Keratinocyte (primary cell): ENCODE measurements around the gene SPATA9. TPM values are rescaled to one million over a fixed set of nuclear protein-coding genes. Genes with fewer than 3 reads are reported as not detected.

Experiments used
- DNase-seq: peaks from one replicate; pipeline ENCODE4 v3.0.0-alpha.2; 2011; ENCODE audit warnings: low read depth, missing footprints, low spot score
- FAIRE-seq: peaks from 2 replicates; lab custom pipeline; 2011; peaks lifted over from hg19 to GRCh38; lab: Jason Lieb, UNC
- H2AFZ ChIP-seq: 2 replicates; pipeline ENCODE4 v1.6.0; 2012; ENCODE audit warnings: low read length, control low read depth, inconsistent platforms; ENCODE audit not compliant: control insufficient read depth
- H3K27ac ChIP-seq: 2 replicates; pipeline ENCODE4 v1.5.1; 2011; ENCODE audit warnings: low read length; ENCODE audit not compliant: control insufficient read depth, insufficient read depth
- H3K27me3 ChIP-seq: 3 replicates; pipeline ENCODE4 v1.6.0; 2011; ENCODE audit warnings: low read length; ENCODE audit not compliant: control insufficient read depth, insufficient read depth; ENCODE audit errors: extremely low read depth
- H3K36me3 ChIP-seq, 2 experiments: 2 replicates in 1 of 2; 3 replicates in 1 of 2; pipeline ENCODE4 v1.5.1; 2011; ENCODE audit warnings: low read length in 2 of 2, mild to moderate bottlenecking in 1 of 2; ENCODE audit not compliant: control insufficient read depth in 2 of 2, insufficient read depth in 2 of 2; ENCODE audit errors: extremely low read depth in 1 of 2
- H3K4me1 ChIP-seq: 3 replicates; pipeline ENCODE4 v1.5.1; 2011; ENCODE audit warnings: low read length; ENCODE audit not compliant: control insufficient read depth, insufficient read depth; ENCODE audit errors: extremely low read depth
- H3K4me2 ChIP-seq: 3 replicates; pipeline ENCODE4 v1.6.0; 2011; ENCODE audit warnings: low read depth, low read length; ENCODE audit not compliant: control insufficient read depth, insufficient read depth; ENCODE audit errors: extremely low read depth
- H3K4me3 ChIP-seq, 3 experiments: fragments of 200-600 bp in 1 of 3; sonication (generic) in 1 of 3; 2 replicates in 2 of 3; 3 replicates in 1 of 3; pipeline ENCODE4 v1.5.1; 2011 to 2016; ENCODE audit warnings: low read length in 3 of 3, mild to moderate bottlenecking in 3 of 3, control low read depth in 2 of 3, inconsistent platforms in 1 of 3, low read depth in 1 of 3, mixed read lengths in 1 of 3, mixed run types in 1 of 3, moderate library complexity in 1 of 3; ENCODE audit not compliant: control insufficient read depth in 2 of 3, insufficient read depth in 2 of 3; ENCODE audit errors: extremely low read depth in 1 of 3
- H3K79me2 ChIP-seq: 2 replicates; pipeline ENCODE4 v1.6.0; 2012; ENCODE audit warnings: low read length; ENCODE audit not compliant: control insufficient read depth, insufficient read depth
- H3K9ac ChIP-seq: 3 replicates; pipeline ENCODE4 v1.6.0; 2011; ENCODE audit warnings: low read length; ENCODE audit not compliant: control insufficient read depth, insufficient read depth; ENCODE audit errors: extremely low read depth
- H3K9me1 ChIP-seq: 3 replicates; pipeline ENCODE4 v1.6.0; 2011; ENCODE audit warnings: low read length; ENCODE audit not compliant: control insufficient read depth, insufficient read depth; ENCODE audit errors: extremely low read depth
- H3K9me3 ChIP-seq: 2 replicates; pipeline ENCODE4 v1.5.1; 2012; ENCODE audit warnings: low read depth, low read length; ENCODE audit not compliant: control insufficient read depth
- H4K20me1 ChIP-seq: 3 replicates; pipeline ENCODE4 v1.6.0; 2011; ENCODE audit warnings: low read length; ENCODE audit not compliant: control insufficient read depth, insufficient read depth; ENCODE audit errors: extremely low read depth
- EZH2 ChIP-seq: IDR thresholded peaks from one replicate; pipeline ENCODE4 v1.6.1; 2012; ENCODE audit warnings: inconsistent platforms, mild to moderate bottlenecking, low read length, moderate library complexity
- dilution Hi-C: fragments of 300-500 bp; cut with MboI; formaldehyde crosslinking; loops from one replicate; pipeline ENCODE4 v1.7.0; 2020; ENCODE audit warnings: low sequenced_read_pairs; ENCODE audit not compliant: extremely low pct_ligation_motif_present
- polyA plus RNA-seq, 5 experiments: library from polyadenylated mRNA; depleted of rRNA in 3 of 5; stranded (reverse) in 3 of 5; stranded (forward) in 1 of 5; unstranded in 1 of 5; fragments of >200 nt; gene quantifications; 1 replicate in 1 of 5; 2 replicates in 3 of 5; 3 replicates in 1 of 5; pipeline versions ENCODE4 v1.2.1 to v1.2.3, GENCODE V29; 2011 to 2012; ENCODE audit warnings: missing spikeins in 2 of 5, low read depth in 1 of 5, low replicate concordance in 1 of 5
- TF ChIP-seq, protein P1 (sequence below), 3 experiments: IDR thresholded peaks in 1 of 3; conservative IDR thresholded peaks in 1 of 3; optimal IDR thresholded peaks in 1 of 3; 2 replicates in 2 of 3; 3 replicates in 1 of 3; pipeline versions ENCODE3 to v1.5.1; 2011; ENCODE audit warnings: low read length in 3 of 3, mild to moderate bottlenecking in 3 of 3, moderate library complexity in 2 of 3, control low read depth in 1 of 3, inconsistent platforms in 1 of 3; ENCODE audit not compliant: insufficient read depth in 2 of 3; ENCODE audit errors: extremely low read depth in 1 of 3

SPATA9 gene
- polyA plus RNA-seq, 1 donor (not counting 4 experiments of a cell fraction or from before 2014, with no cell fraction given): not detected

- DNase-seq (no peak), FAIRE-seq (no peak)
- Histone ChIP-seq H3K36me3 (no peaks in the 10 kb centered on the region), H4K20me1 (no peaks in the 10 kb centered on the region), H3K4me2 (no peak overlapping the region), H3K9me1 (no peaks in the 10 kb centered on the region), H3K4me3 (no peak overlapping the region), H2AFZ (no peak overlapping the region), H3K27me3 (no peaks in the 10 kb centered on the region), H3K9ac (no peak overlapping the region), H3K9me3 (no peaks in the 10 kb centered on the region), H3K79me2 (no peaks in the 10 kb centered on the region), H3K27ac (no peak overlapping the region), H3K4me1 (peaks cover 1% of the 10 kb centered on the region)
- TF ChIP-seq, protein P1, sequence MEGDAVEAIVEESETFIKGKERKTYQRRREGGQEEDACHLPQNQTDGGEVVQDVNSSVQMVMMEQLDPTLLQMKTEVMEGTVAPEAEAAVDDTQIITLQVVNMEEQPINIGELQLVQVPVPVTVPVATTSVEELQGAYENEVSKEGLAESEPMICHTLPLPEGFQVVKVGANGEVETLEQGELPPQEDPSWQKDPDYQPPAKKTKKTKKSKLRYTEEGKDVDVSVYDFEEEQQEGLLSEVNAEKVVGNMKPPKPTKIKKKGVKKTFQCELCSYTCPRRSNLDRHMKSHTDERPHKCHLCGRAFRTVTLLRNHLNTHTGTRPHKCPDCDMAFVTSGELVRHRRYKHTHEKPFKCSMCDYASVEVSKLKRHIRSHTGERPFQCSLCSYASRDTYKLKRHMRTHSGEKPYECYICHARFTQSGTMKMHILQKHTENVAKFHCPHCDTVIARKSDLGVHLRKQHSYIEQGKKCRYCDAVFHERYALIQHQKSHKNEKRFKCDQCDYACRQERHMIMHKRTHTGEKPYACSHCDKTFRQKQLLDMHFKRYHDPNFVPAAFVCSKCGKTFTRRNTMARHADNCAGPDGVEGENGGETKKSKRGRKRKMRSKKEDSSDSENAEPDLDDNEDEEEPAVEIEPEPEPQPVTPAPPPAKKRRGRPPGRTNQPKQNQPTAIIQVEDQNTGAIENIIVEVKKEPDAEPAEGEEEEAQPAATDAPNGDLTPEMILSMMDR (optimal IDR thresholded peaks at IDR 0.05 in 1 of 3, IDR thresholded peaks at IDR 0.05 in 1 of 3, conservative IDR thresholded peaks at IDR 0.05 in 1 of 3; ENCODE audit: extremely low read depth in 1 of 3, insufficient read depth in 2 of 3, low read length in 3 of 3): no peak
- no peak for TF ChIP-seq EZH2
- dilution Hi-C loops: no loop called here
These were observed 71.4 kb downstream of the SPATA9 start for GRCh38 chr5:95611396-95611795.

GRCh38 chr5:95610546-95610945 lies 72.2 kb downstream of the SPATA9 start:
- no peak for FAIRE-seq
- no peaks in the 10 kb centered on the region for H3K9me1 ChIP-seq
- H3K27me3 ChIP-seq: no peaks in the 10 kb centered on the region
- dilution Hi-C loops: no loop called here
- no peak for DNase-seq
- no peak overlapping the region for H3K9ac ChIP-seq
- TF ChIP-seq, protein P1 (optimal IDR thresholded peaks at IDR 0.05 in 1 of 3, IDR thresholded peaks at IDR 0.05 in 1 of 3, conservative IDR thresholded peaks at IDR 0.05 in 1 of 3; ENCODE audit: extremely low read depth in 1 of 3, insufficient read depth in 2 of 3, low read length in 3 of 3): no peak
- TF ChIP-seq EZH2: no peak
- H2AFZ ChIP-seq: no peak overlapping the region
- H3K36me3 ChIP-seq: no peaks in the 10 kb centered on the region
- H3K4me3 ChIP-seq: no peak overlapping the region
- no peak overlapping the region for H3K27ac ChIP-seq
- no peak overlapping the region for H3K4me2 ChIP-seq
- no peaks in the 10 kb centered on the region for H3K4me1 ChIP-seq
- no peaks in the 10 kb centered on the region for H3K79me2 ChIP-seq
- H3K9me3 ChIP-seq: no peaks in the 10 kb centered on the region
- H4K20me1 ChIP-seq: no peaks in the 10 kb centered on the region
